Dermis microvascular lymphatic vessel endothelial cell (primary cell): ENCODE measurements around the gene MED13. TPM values are rescaled to one million over a fixed set of nuclear protein-coding genes. Genes with fewer than 3 reads are reported as not detected.
"Not testable (repeated sequence)": the region's sequence is repeated elsewhere in the genome, so short reads cannot be mapped to it uniquely, and the experiment has no call there.

ENCODE experiments used
- DNase-seq, 2 donors: peaks; one replicate each; pipeline versions ENCODE4 v3.0.0 to v3.0.0-alpha.2; 2010; ENCODE audit warnings: low read depth in 2 of 2
- total RNA-seq: library from RNA; depleted of rRNA; stranded (reverse); fragments of >200 nt; gene quantifications from 2 replicates; pipeline ENCODE4 v1.2.1, GENCODE V29; 2014

MED13 gene
- total RNA-seq, 1 donor from 2014 or later: 28.0 TPM

- peak in 1 of 2 donors; percentile 22 for DNase-seq
These were observed 67.4 kb downstream of the MED13 start for GRCh38 chr17:61997664-61998063.

GRCh38 chr17:61996916-61997605 is 68.0 kb downstream of the MED13 start:
- no peak for DNase-seq

- DNase-seq: no peak
These were observed 75.6 kb downstream of the MED13 start for GRCh38 chr17:61989509-61989908.

GRCh38 chr17:61986898-61987297 is 78.2 kb downstream of the MED13 start:
- no peak for DNase-seq

- no peak for DNase-seq
These were observed 80.3 kb downstream of the MED13 start for GRCh38 chr17:61984821-61985220.

- DNase-seq: no peak
These were observed 83.8 kb downstream of the MED13 start for GRCh38 chr17:61981323-61981722.

- DNase-seq: no peak
These were observed 84.5 kb downstream of the MED13 start for GRCh38 chr17:61980535-61980934.

GRCh38 chr17:61974115-61974514 is 91.0 kb downstream of the MED13 start:
- DNase-seq: no peak

- DNase-seq: no peak
These were observed 92.8 kb downstream of the MED13 start for GRCh38 chr17:61972311-61972710.

- DNase-seq: no peak
These were observed 95.0 kb downstream of the MED13 start for GRCh38 chr17:61970030-61970429.

GRCh38 chr17:61968757-61969156 is 96.3 kb downstream of the MED13 start:
- DNase-seq: no peak

GRCh38 chr17:61967729-61968128 is 97.3 kb downstream of the MED13 start:
- no peak for DNase-seq

- DNase-seq: peak; percentile 47 to 62
These were observed 98.9 kb downstream of the MED13 start for GRCh38 chr17:61966191-61966590.

GRCh38 chr17:61955619-61956018 is 109.5 kb downstream of the MED13 start:
- DNase-seq: no peak

GRCh38 chr17:61947367-61948078 is 117.6 kb downstream of the MED13 start:
- DNase-seq: no peak

- DNase-seq: no peak
These were observed 118.7 kb downstream of the MED13 start for GRCh38 chr17:61946359-61946758.

GRCh38 chr17:61943117-61943516 is 122.0 kb downstream of the MED13 start:
- no peak for DNase-seq

GRCh38 chr17:61942085-61942484 is 123.0 kb downstream of the MED13 start:
- no peak for DNase-seq

GRCh38 chr17:61928101-61928436 is 137.0 kb downstream of the MED13 start:
- DNase-seq: no peak

GRCh38 chr17:61927208-61928100 is 137.6 kb downstream of the MED13 start, which contains the start of gene INTS2:
TSS of gene INTS2 (minus strand) at chr17:61927982. CDS start at chr17:61926644, 1,338 bp downstream.
- DNase-seq: peak; percentile 89 to 95

- DNase-seq: no peak
These were observed 138.3 kb downstream of the MED13 start for GRCh38 chr17:61926826-61927207.

- not testable (repeated sequence) for DNase-seq
These were observed 149.9 kb downstream of the MED13 start for GRCh38 chr17:61915162-61915561.
